GM20000 (cell line): ENCODE data around the gene NPAS2.

Experiments used
- DNase-seq: peaks from one replicate; pipeline ENCODE4 v3.0.0; 2012; ENCODE audit warnings: low spot score
- TF ChIP-seq, protein P1 (sequence below): IDR thresholded peaks from 2 replicates; pipeline ENCODE4 v1.5.1; 2012; ENCODE audit warnings: mild to moderate bottlenecking, control low read depth; ENCODE audit errors: extremely low read depth, missing control alignments

Gene NPAS2

DNA sequence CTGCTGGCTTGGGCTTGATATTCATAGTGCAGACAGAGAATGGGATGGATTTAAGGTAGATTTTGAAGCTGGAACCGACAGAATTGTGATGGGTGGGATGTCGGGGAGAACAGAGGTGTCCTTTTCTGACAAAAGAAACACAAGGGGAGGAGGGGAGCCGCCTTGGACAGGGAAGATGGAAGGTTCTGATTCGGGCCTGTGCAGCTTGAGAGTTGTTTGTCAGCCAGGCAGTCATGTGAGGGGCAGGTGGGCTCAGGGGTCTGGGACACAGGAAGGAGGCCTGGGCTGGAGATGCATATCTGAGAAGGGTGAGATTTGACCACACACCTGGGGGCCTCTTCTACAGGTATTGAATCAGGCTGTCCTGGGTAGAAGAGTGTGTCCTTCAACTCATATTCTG lies 41.4 kb downstream of the NPAS2 start:
- no peak for DNase-seq
- TF ChIP-seq, protein P1, sequence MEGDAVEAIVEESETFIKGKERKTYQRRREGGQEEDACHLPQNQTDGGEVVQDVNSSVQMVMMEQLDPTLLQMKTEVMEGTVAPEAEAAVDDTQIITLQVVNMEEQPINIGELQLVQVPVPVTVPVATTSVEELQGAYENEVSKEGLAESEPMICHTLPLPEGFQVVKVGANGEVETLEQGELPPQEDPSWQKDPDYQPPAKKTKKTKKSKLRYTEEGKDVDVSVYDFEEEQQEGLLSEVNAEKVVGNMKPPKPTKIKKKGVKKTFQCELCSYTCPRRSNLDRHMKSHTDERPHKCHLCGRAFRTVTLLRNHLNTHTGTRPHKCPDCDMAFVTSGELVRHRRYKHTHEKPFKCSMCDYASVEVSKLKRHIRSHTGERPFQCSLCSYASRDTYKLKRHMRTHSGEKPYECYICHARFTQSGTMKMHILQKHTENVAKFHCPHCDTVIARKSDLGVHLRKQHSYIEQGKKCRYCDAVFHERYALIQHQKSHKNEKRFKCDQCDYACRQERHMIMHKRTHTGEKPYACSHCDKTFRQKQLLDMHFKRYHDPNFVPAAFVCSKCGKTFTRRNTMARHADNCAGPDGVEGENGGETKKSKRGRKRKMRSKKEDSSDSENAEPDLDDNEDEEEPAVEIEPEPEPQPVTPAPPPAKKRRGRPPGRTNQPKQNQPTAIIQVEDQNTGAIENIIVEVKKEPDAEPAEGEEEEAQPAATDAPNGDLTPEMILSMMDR, result no peak

DNA sequence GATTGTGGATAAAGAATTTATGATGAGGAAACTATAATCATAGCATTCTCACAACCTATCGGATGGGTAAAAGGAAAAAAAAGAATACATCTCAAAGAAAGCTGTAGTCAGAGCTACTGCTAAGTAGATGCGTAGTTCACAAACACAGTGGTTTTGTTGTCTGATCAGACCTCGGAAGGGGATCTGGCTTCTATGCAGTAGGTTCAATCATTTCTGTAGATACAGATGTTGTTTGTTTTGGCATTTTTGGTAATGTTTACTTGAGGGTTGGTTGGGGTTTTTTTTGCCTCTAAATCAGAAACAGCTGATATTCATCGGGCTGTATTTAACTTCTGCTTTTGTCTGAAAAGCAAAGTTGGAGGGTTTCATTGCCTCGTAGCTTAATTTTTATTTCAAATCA lies 42.1 kb downstream of the NPAS2 start:
- TF ChIP-seq, protein P1, result no peak
- DNase-seq, result no peak

- no peak for DNase-seq
Measured at GRCh38 chr2:100865816-100866460, 46.0 kb downstream of the NPAS2 start.

GRCh38 chr2:100868083-100868482 lies 48.1 kb downstream of the NPAS2 start:
- TF ChIP-seq, protein P1, result no peak

More at GRCh38 chr2:100865816-100866460, 46.0 kb downstream of the NPAS2 start:
- TF ChIP-seq, protein P1, result no peak

GRCh38 chr2:100869120-100869519 lies 49.2 kb downstream of the NPAS2 start:
- TF ChIP-seq, protein P1, result no peak
- DNase-seq, result no peak

More at GRCh38 chr2:100868083-100868482, 48.1 kb downstream of the NPAS2 start:
- no peak for DNase-seq

DNA sequence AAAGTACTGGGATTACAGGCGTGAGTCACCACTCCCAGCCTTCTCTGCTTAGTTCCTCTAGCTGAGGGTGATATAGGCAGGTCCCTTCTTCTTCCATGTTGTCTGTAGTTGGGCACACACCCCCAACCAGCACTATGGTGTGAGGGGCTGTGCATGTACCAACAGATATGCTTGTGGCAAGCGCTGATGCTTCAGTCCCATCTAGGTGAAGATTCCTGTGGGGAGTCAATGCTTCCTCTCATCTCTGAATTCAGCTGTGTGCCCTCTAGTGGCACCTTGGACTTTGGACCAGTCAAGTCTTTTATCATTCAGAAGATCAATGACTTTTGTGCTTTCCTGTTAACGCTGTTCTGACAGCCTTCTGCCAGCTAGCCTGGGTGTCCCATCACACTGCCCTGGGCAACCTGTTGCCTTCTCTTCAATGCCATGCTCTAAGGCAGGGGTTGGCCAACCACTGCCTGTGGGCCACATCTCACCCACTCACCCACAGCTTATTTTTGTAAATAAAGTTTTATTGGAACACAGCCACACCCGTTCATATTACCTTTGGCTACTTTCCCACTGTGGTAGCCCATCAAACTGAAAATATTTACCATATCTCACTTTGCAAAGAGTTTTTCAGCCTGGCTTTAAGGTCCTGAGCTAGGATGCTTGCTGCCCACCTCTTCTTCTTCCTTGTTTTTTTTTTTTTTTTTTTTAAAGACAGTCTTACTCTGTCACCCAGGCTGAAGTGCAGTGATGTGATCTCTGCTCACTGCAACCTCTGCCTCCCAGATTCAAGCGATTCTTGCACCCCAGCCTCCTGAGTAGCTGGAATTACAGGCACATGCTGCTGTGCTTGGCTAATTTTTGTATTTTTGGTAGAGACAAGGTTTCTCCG lies 51.0 kb downstream of the NPAS2 start:
- DNase-seq, result no peak
- TF ChIP-seq, protein P1, result no peak

DNA sequence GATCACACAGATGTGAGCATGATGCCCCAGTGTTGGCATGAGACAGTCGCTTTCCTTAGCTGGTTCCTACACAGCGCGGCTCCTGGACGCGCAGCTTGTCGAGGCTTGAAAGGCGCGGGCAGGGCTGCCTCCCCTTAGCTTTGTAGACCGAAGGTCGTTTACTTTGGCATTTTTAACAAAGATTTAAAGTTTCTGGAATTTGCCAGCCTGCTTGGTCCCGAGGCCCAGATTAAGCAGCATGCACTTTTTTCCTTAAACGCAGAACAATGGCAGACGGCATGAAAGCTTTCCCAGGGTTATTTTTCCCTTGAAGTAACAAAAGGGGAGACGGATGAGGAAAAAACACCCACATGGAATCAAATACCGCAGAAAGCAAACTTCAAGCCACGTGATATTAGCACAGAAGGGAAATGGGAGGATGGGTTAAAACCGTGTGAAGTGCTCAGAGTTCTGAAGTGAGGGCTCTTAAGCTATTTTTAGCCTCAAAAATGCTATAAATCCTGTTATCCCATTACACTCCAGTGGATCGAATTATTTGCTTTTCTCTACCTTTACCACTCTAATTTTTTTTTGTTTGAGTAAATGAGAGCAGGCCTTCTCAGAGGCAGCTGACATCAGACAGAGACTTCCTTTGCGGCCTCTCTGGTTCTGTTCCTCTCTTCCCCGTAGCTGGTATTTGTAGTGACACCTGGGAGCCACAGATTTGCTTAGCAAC lies 55.7 kb downstream of the NPAS2 start:
- no peak for DNase-seq
- TF ChIP-seq, protein P1, result no peak
